RWPE2 (cell line): Measurements from ENCODE around the gene VPS35L.

Source experiments
- ATAC-seq: fragments of 200-7000 bp; cut with Tn5 transposase; 3 replicates; pipeline ENCODE4 v1.9.1; 2021; ENCODE audit warnings: low read depth
- DNase-seq: peaks from one replicate; pipeline ENCODE4 v3.0.0-alpha.2; 2020; ENCODE audit warnings: low spot score
- H3K27ac ChIP-seq: fragments of 450-650 bp; 2 replicates; pipeline ENCODE4 v1.5.1; 2017; ENCODE audit warnings: mild to moderate bottlenecking; ENCODE audit not compliant: poor library complexity, severe bottlenecking
- H3K27me3 ChIP-seq: fragments of 250-450 bp; sonication (Bioruptor Pico); 2 replicates; pipeline ENCODE4 v1.5.1; 2021; ENCODE audit warnings: mild to moderate bottlenecking, moderate library complexity; ENCODE audit not compliant: insufficient read depth, poor library complexity, severe bottlenecking
- H3K36me3 ChIP-seq: fragments of 250-450 bp; sonication (Bioruptor Pico); 2 replicates; pipeline ENCODE4 v1.5.1; 2020; ENCODE audit warnings: low read depth, mild to moderate bottlenecking, moderate library complexity
- H3K4me1 ChIP-seq: fragments of 250-450 bp; sonication (Bioruptor Pico); 2 replicates; pipeline ENCODE4 v1.5.1; 2021; ENCODE audit warnings: mild to moderate bottlenecking, moderate library complexity; ENCODE audit not compliant: insufficient read depth, poor library complexity, severe bottlenecking
- H3K4me3 ChIP-seq: fragments of 250-450 bp; sonication (Bioruptor Pico); 2 replicates; pipeline ENCODE4 v1.5.1; 2021; ENCODE audit warnings: mild to moderate bottlenecking, moderate library complexity; ENCODE audit not compliant: severe bottlenecking
- H3K9me3 ChIP-seq: fragments of 250-450 bp; sonication (Bioruptor Pico); 2 replicates; pipeline ENCODE4 v1.5.1; 2021; ENCODE audit warnings: mild to moderate bottlenecking, moderate library complexity; ENCODE audit not compliant: severe bottlenecking
- TF ChIP-seq, protein P1 (sequence below): fragments of 450-650 bp; IDR thresholded peaks from one replicate; pipeline ENCODE4 v1.5.1; 2017; ENCODE audit warnings: mild to moderate bottlenecking, moderate library complexity; ENCODE audit not compliant: poor library complexity, severe bottlenecking

The VPS35L gene

GRCh38 chr16:19560078-19560477 is 4.6 kb downstream of the VPS35L start:
- H3K36me3 ChIP-seq = no peaks in the 10 kb centered on the region
- DNase-seq (no peak), ATAC-seq (no peak)
- TF ChIP-seq, protein P1, sequence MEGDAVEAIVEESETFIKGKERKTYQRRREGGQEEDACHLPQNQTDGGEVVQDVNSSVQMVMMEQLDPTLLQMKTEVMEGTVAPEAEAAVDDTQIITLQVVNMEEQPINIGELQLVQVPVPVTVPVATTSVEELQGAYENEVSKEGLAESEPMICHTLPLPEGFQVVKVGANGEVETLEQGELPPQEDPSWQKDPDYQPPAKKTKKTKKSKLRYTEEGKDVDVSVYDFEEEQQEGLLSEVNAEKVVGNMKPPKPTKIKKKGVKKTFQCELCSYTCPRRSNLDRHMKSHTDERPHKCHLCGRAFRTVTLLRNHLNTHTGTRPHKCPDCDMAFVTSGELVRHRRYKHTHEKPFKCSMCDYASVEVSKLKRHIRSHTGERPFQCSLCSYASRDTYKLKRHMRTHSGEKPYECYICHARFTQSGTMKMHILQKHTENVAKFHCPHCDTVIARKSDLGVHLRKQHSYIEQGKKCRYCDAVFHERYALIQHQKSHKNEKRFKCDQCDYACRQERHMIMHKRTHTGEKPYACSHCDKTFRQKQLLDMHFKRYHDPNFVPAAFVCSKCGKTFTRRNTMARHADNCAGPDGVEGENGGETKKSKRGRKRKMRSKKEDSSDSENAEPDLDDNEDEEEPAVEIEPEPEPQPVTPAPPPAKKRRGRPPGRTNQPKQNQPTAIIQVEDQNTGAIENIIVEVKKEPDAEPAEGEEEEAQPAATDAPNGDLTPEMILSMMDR = no peak
- H3K9me3 ChIP-seq = no peaks in the 10 kb centered on the region
- no peak overlapping the region for H3K27ac ChIP-seq
- H3K27me3 ChIP-seq = no peaks in the 10 kb centered on the region
- no peaks in the 10 kb centered on the region for H3K4me1 ChIP-seq
- H3K4me3 ChIP-seq = no peak overlapping the region

GRCh38 chr16:19563377-19563776 is 7.9 kb downstream of the VPS35L start:
- no peaks in the 10 kb centered on the region for H3K4me1 ChIP-seq
- no peaks in the 10 kb centered on the region for H3K27me3 ChIP-seq
- no peak overlapping the region for H3K27ac ChIP-seq
- TF ChIP-seq, protein P1 = no peak
- DNase-seq = no peak
- no peaks in the 10 kb centered on the region for H3K9me3 ChIP-seq
- peaks cover 6% of the 10 kb centered on the region for H3K36me3 ChIP-seq
- ATAC-seq = no peak
- H3K4me3 ChIP-seq = no peak overlapping the region

GRCh38 chr16:19566362-19566761 is 10.9 kb downstream of the VPS35L start:
- Histone ChIP-seq H3K36me3 (peaks cover 11% of the 10 kb centered on the region), H3K9me3 (no peaks in the 10 kb centered on the region), H3K27me3 (no peaks in the 10 kb centered on the region), H3K4me3 (no peak overlapping the region), H3K27ac (no peak overlapping the region), H3K4me1 (no peaks in the 10 kb centered on the region)
- DNase-seq (no peak), ATAC-seq (no peak)
- TF ChIP-seq, protein P1 = no peak

- Histone ChIP-seq H3K4me1 (no peaks in the 10 kb centered on the region), H3K36me3 (peaks cover 11% of the 10 kb centered on the region), H3K27ac (no peak overlapping the region), H3K9me3 (no peaks in the 10 kb centered on the region), H3K27me3 (no peaks in the 10 kb centered on the region), H3K4me3 (no peak overlapping the region)
- no peak for DNase-seq
- TF ChIP-seq, protein P1 = no peak
- ATAC-seq = no peak
Measured at GRCh38 chr16:19567560-19567959, 12.1 kb downstream of the VPS35L start.

- Histone ChIP-seq H3K9me3 (no peaks in the 10 kb centered on the region), H3K36me3 (peaks cover 15% of the 10 kb centered on the region)
Measured at GRCh38 chr16:19573997-19574396, 18.5 kb downstream of the VPS35L start.

More at GRCh38 chr16:19573997-19574396, 18.5 kb downstream of the VPS35L start:
- no peak for DNase-seq
- no peaks in the 10 kb centered on the region for H3K4me1 ChIP-seq
- no peak overlapping the region for H3K4me3 ChIP-seq
- TF ChIP-seq, protein P1 = no peak
- ATAC-seq = no peak
- no peaks in the 10 kb centered on the region for H3K27me3 ChIP-seq
- no peak overlapping the region for H3K27ac ChIP-seq
